Measurements from ENCODE around the gene RAB6A.
"Not testable (repeated sequence)": the region's sequence is repeated elsewhere in the genome, so short reads cannot be mapped to it uniquely, and the experiment has no call there.

Gene RAB6A

GRCh38 chr11:73752903-73753302 is 8.0 kb downstream of the RAB6A start:
- no peak for TF ChIP-seq CTCF (IDR thresholded peaks at IDR 0.05; ENCODE audit: low read depth, low read length)
- H3K4me3 ChIP-seq (ENCODE audit: low read depth, low read length) = no peak overlapping the region

GRCh38 chr11:73752216-73752867 is 8.5 kb downstream of the RAB6A start:
- no peak for TF ChIP-seq CTCF (IDR thresholded peaks at IDR 0.05; ENCODE audit: low read depth, low read length)
- H3K4me3 ChIP-seq (ENCODE audit: low read depth, low read length) = no peak overlapping the region

- H3K4me3 ChIP-seq (ENCODE audit: low read depth, low read length) = not testable (repeated sequence)
Observed at GRCh38 chr11:73750862-73751261, 10.0 kb downstream of the RAB6A start.

DNA sequence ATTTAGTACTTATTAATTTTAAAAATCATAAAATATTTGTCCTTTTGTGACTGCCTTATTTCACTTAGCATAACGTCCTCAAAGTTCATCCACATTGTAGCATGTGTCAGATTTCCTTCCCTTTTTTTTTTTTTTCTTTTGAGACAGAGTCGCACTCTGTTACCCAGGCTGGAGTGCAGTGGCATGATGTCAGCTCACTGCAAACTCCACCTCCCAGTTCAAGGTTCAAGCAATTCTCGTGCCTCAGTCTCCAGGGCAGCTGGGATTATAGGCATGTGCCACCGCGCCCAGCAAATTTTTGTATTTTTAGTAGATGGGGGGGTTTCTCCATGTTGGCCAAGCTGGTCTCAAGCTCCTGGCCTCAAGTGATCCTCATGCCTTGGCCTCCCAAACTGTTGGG is 10.6 kb downstream of the RAB6A start:
- no peak for TF ChIP-seq CTCF (IDR thresholded peaks at IDR 0.05; ENCODE audit: low read depth, low read length)
- H3K4me3 ChIP-seq (ENCODE audit: low read depth, low read length) = no peak overlapping the region

DNA sequence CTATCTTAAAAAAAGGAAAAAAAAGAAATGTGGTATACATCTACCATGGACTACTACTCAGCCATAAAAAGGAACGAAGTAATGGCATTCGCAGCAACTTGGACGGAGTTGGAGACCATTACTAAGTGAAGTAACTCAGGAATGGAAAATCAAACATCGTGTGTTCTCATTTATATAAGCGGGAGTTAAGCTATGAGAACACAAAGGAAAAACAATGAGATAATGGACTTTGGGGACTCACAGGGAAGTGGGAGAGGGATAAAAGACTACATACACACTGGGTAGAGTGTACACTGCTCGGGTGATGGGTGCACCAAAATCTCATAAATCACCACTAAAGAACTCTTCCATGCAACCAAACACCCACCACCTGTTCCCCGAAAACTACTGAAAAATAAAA is 11.8 kb downstream of the RAB6A start:
- H3K4me3 ChIP-seq (ENCODE audit: low read depth, low read length) = no peak overlapping the region
- no peak for TF ChIP-seq CTCF (IDR thresholded peaks at IDR 0.05; ENCODE audit: low read depth, low read length)

- TF ChIP-seq CTCF (IDR thresholded peaks at IDR 0.05; ENCODE audit: low read depth, low read length) = no peak
- no peak overlapping the region for H3K4me3 ChIP-seq (ENCODE audit: low read depth, low read length)
Observed at GRCh38 chr11:73748300-73748699, 12.6 kb downstream of the RAB6A start.

DNA sequence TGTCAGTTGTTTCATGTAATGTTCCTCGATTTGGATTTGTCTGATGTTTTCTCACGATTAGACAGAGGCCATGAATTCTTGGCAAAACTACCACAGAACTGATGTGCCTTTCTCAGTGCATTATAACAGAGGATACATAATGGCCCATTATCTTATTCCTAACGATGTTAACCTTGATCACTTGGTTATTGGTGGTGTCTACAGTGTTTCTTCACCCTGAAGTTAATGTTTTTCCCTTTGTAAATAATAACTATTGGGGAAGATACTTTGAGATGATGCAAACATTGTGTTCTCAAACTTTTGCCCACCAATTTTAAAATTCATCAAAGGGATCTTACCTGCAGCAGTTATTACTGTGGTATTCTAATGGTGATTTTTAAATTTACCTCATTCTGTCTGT is 13.1 kb downstream of the RAB6A start:
- H3K4me3 ChIP-seq (ENCODE audit: low read depth, low read length) = no peak overlapping the region
- no peak for TF ChIP-seq CTCF (IDR thresholded peaks at IDR 0.05; ENCODE audit: low read depth, low read length)

DNA sequence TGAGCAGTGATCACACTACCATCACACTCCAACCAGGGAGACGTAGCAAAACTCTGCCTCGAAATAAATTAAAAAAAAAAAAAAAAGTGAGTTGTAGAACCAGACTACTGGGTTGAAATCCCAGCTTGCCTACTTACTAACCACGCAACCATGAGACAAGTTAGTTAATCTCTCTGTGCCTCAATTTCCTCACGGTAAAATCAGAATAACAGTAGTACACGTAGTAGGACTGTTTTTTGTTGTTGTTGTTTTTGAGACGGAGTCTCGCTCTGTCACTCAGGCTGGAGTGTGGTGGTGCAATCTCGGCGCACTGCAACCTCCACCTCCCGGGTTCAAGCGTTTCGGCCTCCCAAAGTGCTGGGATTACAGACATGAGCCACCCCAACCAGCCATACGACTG is 14.2 kb downstream of the RAB6A start:
- no peak for TF ChIP-seq CTCF (IDR thresholded peaks at IDR 0.05; ENCODE audit: low read depth, low read length)
- no peak overlapping the region for H3K4me3 ChIP-seq (ENCODE audit: low read depth, low read length)
